ENCODE data around the gene HSPA12B.
A peak's percentile ranks its signal among the peaks of the same experiment; 100 is the strongest.

Gene HSPA12B

DNA sequence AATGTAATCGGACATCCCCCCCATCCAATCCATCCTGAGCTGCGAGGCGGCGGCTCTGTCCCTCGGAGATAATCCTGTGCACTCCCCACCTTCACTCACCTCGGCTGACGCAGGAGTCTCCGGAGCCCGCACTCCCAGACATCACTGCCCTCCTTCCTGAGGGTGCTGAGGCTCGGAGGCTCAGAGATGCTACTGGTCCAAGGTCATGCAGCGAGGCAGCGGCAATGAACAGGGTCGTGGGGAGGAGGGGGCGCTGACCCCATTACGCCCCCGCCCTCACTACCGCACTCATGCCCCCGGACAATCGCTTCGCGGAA lies 34.6 kb downstream of the HSPA12B start:
- DNase-seq (ENCODE audit: low spot score): peak; percentile 45

- DNase-seq (ENCODE audit: low spot score): peak; percentile 100
These were observed 35.2 kb downstream of the HSPA12B start, which contains the start of gene ADISSP for GRCh38 chr20:3767427-3768341. Gene ADISSP, minus strand, starts transcription at chr20:3767753. Its CDS starts 7,653 bp downstream, at chr20:3760100.

GRCh38 chr20:3768342-3769130 lies 36.1 kb downstream of the HSPA12B start:
- peak; percentile 93 for DNase-seq (ENCODE audit: low spot score)

DNA sequence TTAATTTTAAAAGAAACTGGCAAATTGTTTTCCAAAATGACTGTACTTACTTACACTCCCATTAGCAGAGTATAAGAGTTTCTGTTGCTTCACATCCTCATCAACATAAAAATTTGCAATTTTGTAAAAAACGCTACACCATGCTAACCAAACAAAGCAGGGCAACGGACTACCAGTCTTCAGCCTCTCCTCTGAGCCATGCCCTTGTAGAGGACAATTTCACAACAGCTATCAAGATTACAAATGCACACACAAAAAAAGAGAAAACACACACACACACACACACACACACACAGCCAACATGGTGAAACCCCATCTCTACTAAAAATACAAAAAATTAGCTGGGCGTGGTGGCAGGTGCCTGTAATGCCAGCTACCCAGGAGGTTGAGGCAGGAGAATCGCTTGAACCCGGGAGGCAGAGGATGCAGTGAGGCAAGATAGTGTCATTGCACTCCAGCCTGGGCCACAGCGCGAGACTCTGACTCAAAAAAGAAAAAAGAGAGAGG lies 39.1 kb downstream of the HSPA12B start:
- no peak for DNase-seq (ENCODE audit: low spot score)

DNA sequence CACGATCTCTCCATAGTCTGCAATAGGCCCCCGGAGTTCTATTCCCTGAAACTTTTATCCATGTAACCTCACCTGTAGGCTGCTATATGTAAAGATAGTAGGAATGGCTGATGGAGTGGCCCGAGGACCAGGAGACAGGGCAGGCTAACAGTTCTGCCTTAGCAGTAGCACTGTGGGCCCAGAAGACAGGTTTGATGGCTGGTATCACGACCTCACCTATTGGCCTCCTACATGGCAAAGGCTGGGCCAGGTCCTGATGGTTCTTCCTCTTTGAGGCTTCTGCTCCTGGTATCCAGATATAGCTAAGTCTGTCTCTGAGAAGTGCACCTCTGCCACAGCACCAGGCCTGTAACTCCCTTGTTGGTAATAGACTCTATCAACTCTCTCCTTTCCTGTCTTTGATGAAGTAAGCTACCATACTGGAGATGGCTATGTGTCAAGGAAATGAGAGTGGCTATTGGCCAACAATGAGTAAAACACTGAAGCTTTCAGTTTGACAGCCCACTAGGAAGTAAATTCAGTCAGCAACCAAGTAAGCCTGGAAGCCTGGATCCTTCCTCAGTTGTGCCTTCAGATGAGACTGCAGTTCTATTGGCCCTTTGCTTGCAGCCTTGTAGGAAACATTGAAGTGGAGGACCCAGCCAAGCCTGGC lies 43.1 kb downstream of the HSPA12B start:
- no peak for DNase-seq (ENCODE audit: low spot score)

DNA sequence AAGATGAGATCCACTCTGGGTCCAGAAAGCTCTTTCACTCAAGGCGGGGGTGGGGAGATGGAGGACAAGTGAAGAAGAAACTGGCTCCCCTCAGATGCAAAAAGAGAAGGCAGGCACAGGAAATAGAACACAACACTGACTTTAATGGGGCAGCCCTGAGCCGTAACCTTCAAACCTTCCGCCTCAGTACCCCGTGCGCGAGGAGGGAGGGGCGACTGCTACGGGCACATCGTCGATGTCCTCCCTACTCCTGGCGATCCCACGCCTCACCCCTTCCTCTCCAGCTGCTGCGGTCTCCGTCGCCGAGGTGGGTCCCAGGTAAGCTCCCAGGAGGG lies 44.9 kb downstream of the HSPA12B start:
- DNase-seq (ENCODE audit: low spot score): no peak

DNA sequence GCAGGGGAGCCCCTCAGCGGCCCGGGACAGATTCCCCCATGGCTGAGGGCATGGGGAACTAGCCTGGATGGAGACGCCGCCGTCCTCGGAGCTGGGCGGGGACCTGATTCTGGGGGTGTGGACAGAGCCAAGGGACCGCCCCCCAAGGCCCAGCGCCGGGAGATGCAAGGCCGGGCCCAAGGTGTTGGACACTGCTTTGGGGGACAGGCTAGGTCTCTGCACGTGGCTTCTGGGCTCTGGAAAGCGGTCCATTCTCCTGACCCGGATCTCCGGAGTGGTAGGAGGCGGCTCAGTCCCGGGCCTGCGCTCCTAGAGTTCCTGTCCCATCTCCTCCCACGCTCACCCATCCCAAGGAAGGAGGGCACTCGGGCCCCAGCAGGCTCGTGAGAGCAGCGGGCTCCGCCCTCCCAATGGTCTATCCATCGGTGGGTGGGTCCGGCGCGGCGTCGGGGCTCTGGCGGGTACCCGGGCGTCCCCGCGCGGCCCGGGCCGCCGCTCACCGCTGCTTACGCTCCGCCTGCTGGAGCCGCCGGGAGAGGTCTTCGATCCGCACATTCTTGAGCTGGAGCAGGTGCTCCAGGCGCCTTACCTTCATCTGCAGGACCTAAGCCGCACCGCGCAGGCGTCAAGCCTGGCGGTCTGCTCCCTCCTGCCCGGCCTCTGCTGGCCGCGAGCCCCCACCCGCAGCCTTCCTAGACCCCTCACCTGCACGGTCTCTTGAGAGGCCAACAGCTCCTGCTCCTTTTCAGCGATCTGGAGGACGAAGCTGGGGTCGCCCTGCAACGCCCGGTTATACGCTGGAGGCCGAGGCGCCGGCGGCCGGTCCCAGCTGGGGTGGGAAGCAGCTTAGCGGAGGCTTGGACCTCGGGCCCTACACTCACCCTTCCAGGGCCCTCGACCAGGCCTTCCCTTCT lies 45.5 kb downstream of the HSPA12B start:
- no peak for DNase-seq (ENCODE audit: low spot score)

DNA sequence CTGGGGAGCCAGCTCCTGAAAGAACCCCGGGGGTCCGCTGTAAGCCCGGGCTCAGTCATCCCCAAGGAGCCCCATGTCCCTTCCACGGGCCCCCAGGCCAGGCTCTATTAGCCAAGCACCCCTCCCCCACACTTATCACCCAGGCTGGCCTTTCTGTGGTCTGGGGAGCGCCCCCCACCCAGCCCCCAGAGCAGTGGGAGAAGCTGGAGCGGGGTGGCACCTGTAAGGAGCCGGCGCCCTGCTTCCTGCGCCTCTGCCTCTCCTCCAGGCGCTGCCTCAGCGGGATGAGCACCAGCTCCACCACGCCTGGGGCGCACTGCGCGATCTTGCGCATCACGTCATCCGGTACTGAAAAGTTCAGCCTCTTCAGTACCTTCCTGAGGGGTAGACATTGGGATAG lies 46.5 kb downstream of the HSPA12B start:
- DNase-seq (ENCODE audit: low spot score): no peak

DNA sequence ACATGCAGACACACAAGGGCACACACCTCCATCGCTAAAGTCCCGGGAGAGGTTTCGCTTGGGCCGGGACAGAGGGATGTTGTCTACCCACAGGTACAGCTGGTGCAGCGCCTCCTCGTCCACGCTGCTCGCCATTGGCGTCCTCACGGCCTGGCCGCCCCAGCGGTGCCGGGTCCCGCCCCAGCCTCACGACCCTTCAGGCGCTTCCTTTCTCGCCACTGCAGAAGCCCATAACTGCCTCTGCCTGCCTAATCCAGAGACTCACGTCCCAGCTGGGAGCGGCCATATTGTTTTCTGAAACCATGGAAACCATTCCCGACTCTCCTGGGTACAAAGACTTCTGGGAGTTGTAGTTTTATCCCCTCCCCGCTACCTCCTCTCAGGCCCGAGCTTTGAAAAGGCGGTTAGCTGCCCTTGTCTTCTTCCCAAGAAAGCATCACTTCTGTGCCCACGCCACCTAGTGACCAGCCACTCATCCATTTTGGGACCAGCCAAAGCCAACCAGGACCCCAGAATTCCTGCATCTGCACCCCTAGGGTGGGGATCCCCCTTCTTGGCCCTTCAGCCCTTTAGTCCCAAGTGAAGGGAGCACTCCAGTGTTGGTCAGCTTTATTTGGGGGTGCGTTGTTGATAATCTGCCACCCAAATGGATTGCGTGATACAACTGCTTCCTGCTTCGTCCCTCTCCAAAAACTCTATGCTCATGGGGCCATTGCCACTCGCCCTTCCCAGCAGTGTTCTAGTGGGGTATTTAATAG lies 48.8 kb downstream of the HSPA12B start, which contains the start of gene SPEF1:
SPEF1 (minus strand) TSS at position 296 of the 758 bp plus-strand sequence; CDS start at position 135, 161 bp downstream.
- peak; percentile 99 for DNase-seq (ENCODE audit: low spot score)

GRCh38 chr20:3782597-3782996 lies 50.1 kb downstream of the HSPA12B start:
- no peak for DNase-seq (ENCODE audit: low spot score)

GRCh38 chr20:3783068-3783489 lies 50.6 kb downstream of the HSPA12B start:
- no peak for DNase-seq (ENCODE audit: low spot score)

- DNase-seq (ENCODE audit: low spot score): no peak
These were observed 51.2 kb downstream of the HSPA12B start for GRCh38 chr20:3783511-3784195.

DNA sequence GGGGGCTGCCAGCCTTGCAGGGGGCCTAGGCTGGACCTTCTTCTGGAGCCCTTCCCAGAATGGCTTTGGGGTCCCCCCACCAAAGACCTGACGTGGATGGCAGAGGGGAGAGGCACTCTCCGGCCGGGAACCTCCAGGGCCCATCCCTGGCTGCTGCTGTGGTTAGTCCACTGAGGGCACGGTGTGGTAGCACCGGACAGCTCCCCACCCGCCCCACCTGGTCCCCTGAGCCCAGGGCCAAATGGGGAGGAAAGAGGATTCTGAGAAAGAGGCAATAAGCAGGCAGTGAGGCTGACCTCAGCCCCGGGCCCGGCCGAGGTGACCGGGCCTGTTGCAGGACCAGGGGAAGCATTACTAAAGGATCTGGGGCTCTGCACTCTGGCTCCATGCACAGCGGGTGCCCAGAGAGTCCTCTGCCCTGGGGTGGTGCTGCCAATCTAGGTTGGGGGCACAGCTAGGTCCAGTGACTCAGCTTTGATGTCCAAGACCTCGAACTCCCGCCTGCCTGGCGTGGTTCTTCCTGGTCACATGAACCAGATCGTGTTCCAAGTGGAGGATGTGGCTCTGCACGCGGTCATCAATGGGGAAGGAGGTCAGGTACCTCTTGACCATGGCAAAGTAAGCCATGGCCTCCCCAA lies 51.9 kb downstream of the HSPA12B start:
- DNase-seq (ENCODE audit: low spot score): no peak

- no peak for DNase-seq (ENCODE audit: low spot score)
These were observed 52.4 kb downstream of the HSPA12B start for GRCh38 chr20:3784863-3785239.

- DNase-seq (ENCODE audit: low spot score): no peak
These were observed 53.0 kb downstream of the HSPA12B start for GRCh38 chr20:3785240-3786125.

DNA sequence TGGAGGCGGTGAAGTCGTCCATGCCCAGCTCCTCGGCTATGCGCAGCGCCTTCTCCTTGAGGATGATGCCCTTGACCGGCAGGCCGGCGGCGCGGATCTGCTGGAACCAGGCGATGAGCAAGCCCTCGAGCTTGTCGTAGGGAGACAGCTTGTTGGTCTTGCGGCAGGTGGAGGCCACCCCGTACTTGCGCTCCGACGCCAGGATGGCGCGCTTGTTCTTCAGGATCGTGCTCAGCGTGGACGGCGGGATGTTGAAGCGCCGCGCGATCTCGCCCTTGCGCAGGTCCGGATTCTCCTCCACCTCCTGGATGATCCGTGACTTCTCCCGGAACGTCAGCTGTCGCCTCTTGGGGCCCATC lies 53.6 kb downstream of the HSPA12B start:
- peak; percentile 56 for DNase-seq (ENCODE audit: low spot score)

DNA sequence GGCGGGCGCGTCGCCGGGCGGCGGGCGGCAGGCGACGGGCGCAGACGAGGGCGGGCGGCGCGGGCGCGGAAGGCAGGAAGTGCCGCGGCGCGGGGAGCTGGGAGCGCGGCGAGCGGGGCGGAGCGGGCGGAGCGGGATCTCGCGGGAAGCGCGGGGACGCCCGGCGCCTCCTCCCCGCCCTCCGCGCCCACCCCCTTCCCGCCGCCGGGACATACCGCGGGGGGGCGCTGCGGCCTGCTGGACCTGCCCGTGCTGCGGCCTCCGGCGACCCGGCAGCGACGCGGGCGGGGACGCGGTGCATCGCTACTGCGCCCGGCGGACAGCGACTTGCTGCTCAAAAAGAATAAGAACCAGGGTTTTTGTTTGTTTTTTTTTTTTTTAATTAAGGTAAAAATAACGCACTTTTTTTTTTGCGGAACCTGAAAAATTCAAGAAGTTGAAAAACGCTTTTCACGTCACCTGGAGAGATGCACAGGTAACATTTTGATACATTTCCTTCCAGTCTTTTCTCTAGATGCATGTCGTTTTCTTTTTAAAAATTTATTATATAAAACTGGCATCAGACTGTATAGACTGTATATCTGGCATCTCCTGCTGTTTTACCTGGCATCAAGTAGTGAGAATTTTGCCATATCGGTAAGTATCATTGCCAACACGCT lies 54.3 kb downstream of the HSPA12B start, which contains the start of gene CENPB:
CENPB (minus strand) TSS at position 76 of the 659 bp plus-strand sequence. CDS start 257 bp downstream, outside the sequence.
- peak; percentile 91 for DNase-seq (ENCODE audit: low spot score)
